WI38 (cell line): ENCODE data around the gene PATZ1.

Source experiments
- H3K4me3 ChIP-seq: 2 replicates; pipeline ENCODE4 v1.5.1; 2011; ENCODE audit warnings: low read depth, mild to moderate bottlenecking, control low read depth, low read length
- CTCF ChIP-seq: IDR thresholded peaks from 2 replicates; pipeline ENCODE4 v1.5.1; 2012; ENCODE audit warnings: low read depth, mild to moderate bottlenecking, control low read depth, low read length

PATZ1 gene

GRCh38 chr22:31284281-31285155 is 61.6 kb downstream of the PATZ1 start:
- H3K4me3 ChIP-seq, result no peak overlapping the region
- no peak for TF ChIP-seq CTCF

- no peak overlapping the region for H3K4me3 ChIP-seq
- TF ChIP-seq CTCF, result no peak
Observed at GRCh38 chr22:31282748-31283468, 63.2 kb downstream of the PATZ1 start.

GRCh38 chr22:31281733-31282132 is 64.4 kb downstream of the PATZ1 start:
- TF ChIP-seq CTCF, result no peak
- no peak overlapping the region for H3K4me3 ChIP-seq

GRCh38 chr22:31279821-31280505 is 66.2 kb downstream of the PATZ1 start:
- no peak overlapping the region for H3K4me3 ChIP-seq
- no peak for TF ChIP-seq CTCF

- no peak for TF ChIP-seq CTCF
- no peak overlapping the region for H3K4me3 ChIP-seq
Observed at GRCh38 chr22:31279327-31279669, 66.8 kb downstream of the PATZ1 start.

- H3K4me3 ChIP-seq, result no peak overlapping the region
- no peak for TF ChIP-seq CTCF
Observed at GRCh38 chr22:31278626-31279326, 67.4 kb downstream of the PATZ1 start.
